ENCODE results near the gene SYCN.

Gene SYCN

GRCh38 chr19:39155741-39156140 is 48.3 kb downstream of the SYCN start:
- ATAC-seq (no peak), DNase-seq (no peak)

DNA sequence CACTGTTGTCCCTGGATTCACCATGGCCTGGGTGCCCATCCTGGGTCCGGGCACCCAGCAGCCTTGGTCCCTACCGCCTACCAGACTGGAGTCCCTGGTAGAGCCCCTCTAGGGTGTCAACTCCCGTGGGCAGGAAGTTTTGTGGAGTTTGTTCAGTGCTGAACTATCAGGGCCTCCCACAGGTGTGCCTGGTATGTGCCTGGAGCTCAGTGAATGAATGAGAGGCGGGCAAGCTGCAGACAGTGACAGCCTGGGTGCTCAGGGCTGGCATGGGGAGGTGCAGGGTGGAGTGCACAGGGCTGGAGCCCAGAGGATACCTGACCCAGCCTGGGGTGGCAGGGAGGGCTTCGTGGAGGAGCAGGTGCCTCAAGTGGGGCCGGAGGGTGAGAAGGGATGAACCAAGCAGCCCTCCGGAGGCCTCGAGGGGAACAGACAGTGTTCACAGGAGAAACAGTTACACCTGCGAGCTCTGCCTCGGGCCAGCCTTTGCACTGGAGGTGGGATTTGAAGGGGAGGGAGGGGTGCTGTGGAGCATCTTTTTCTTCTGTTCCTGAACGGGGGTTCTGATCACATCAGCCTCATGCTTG is 48.9 kb downstream of the SYCN start:
- DNase-seq, result no peak
- ATAC-seq, result no peak

GRCh38 chr19:39154629-39155100 is 49.4 kb downstream of the SYCN start:
- ATAC-seq, result peak; percentile 9
- no peak for DNase-seq

DNA sequence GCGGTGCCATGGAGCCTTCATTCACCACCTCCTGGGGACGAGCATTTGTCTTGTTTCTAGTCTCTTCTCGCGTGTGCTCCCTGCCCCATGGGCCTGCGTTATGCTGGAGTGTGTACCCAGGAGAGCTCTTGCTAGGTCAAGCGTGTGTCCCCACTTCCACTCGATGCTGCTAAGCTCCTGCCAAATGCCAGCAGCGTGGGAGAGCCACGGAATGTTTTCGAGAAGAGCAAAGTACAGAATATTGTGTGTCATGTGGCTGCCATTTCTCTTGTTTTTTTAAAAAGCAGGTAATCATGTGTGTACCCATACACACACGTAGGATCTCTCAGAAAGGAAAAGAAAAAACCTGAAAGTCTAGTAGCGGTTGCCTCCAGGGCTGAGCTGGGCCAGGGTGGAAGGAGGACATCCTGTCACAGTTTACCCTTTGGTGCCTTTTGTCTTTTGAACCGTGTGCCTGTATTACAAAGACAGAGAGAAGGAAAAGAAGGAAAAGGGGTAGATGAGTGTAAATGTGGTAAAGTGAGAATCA is 49.9 kb downstream of the SYCN start:
- ATAC-seq, result no peak
- DNase-seq, result no peak

All from stimulated activated naive CD8-positive, alpha-beta T cell treated with anti-CD3 and anti-CD28 coated beads, Interleukin-15, Interleukin-2, amounts not matched to agents 100 U/mL and 50 U/mL, for 24 hours (primary cell).